Measurements from ENCODE around the gene ZNF688.

The ZNF688 gene

DNA sequence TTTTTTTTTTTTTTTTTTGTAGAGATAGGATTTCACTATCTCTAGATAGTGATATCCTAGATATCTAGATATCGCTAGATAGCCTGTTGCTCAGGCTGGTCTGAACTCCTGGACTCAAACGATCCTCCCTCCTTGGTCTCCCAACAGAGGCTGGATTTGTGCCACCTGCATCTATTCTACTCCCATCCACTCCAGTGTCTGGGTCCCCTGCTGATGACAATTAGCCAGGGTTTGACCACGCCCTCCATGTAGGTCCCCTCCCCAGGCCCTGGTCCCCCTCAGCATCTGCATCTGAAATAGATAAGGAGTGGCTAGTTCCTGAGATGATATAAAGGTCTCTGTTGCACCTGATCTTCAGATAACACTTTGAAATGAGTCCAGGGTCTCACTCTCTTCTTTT lies 2.2 kb downstream of the ZNF688 start:
- TF ChIP-seq CTCF (conservative IDR thresholded peaks at IDR 0.05; ENCODE audit: low read length) = no peak
- no peak for DNase-seq (ENCODE audit: low read depth)
- H3K4me3 ChIP-seq (ENCODE audit: low read length) = no peak overlapping the region

DNA sequence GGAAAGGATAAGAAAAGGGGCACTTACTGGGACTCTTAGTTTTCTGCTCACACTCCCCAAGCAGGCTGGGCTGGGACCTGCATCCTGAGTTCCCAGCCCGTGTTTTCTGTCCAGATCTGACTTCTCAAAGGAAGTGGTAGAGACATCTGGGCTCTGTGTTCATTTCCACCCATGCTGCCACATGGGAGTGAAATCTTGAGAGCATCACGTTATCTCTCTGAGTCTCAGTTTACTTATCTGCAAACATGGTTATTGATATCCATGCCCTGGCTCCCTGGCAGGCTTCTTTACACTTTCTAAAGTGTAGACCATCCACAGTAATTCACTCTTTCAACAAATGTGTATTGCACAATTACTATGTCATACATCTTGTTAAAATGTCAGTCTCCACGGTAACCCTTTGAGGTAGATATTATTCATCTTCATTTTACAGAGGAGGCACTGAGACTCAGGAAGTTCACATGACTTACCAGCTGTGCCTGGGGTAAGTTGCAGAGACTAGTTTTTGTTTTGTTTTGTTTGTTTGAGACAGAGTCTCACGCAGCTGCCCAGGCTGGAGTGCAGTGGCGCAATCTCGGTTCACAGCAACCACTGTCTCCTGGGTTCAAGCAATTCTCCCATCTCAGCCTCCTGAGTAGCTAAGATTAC lies 3.4 kb downstream of the ZNF688 start:
- H3K4me3 ChIP-seq (ENCODE audit: low read length) = no peak overlapping the region
- peak; percentile 78 for DNase-seq (ENCODE audit: low read depth)
- TF ChIP-seq CTCF (conservative IDR thresholded peaks at IDR 0.05; ENCODE audit: low read length) = no peak

DNA sequence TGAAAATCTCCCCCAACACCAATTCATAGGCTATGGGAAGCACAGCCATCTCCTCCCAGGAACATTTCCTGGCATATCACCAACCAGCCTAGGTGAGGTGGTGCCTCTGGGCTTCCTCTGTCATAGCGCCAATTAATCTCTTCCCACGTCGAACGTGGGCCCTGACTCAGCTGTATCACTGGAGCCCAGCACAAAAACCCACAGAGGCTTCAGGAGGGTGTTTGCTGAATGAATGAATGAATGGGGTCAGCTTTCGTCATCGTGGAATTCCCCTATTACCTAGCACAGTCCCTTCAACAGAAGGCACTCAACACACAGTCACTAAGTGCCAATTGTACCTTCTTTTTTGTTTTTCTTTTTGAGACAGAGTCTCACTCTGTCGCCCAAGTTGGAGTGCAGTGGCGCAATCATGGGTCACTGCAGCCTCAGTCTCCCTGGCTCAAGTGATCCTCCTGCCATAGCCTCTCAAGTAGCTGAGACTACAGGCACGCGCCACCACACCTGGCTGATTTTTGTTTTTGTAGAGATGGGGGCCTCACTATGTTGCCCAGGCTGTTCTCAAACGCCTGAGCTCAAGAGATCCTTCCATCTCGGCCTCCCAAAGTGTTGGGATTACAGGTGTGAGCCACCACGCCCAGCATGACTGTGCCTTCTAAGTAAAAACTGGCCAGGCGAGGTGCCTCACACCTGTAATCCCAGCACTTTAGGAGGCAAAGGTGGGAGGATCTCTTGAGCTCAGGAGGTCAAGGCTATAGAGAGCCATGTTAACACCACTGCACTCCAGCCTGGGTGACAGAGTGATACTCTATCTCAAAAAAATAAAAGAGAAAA lies 4.1 kb downstream of the ZNF688 start:
- no peak overlapping the region for H3K4me3 ChIP-seq (ENCODE audit: low read length)
- no peak for TF ChIP-seq CTCF (conservative IDR thresholded peaks at IDR 0.05; ENCODE audit: low read length)
- no peak for DNase-seq (ENCODE audit: low read depth)

GRCh38 chr16:30566531-30566930 lies 5.0 kb downstream of the ZNF688 start:
- TF ChIP-seq CTCF (conservative IDR thresholded peaks at IDR 0.05; ENCODE audit: low read length) = no peak
- DNase-seq (ENCODE audit: low read depth) = no peak

DNA sequence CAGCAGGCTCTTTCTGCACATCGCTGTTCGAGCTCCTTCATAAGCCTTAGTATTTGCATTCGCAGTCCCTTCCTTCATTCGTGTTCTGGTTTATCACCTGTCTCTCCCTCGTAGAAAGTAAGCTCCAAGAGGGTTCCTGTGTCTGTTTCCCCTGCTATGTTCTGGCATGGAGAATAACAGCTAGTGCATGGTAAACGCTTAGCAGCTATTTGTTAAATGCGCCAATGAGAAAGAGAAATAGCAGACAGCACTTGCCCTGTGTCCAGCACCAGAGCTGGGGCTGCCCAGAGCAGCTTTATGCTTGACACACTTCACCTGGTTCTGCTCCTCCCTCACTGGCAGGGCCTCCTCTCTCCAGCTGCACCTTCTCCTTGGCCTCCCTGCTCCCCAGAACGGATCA lies 5.5 kb downstream of the ZNF688 start:
- no peak for TF ChIP-seq CTCF (conservative IDR thresholded peaks at IDR 0.05; ENCODE audit: low read length)
- DNase-seq (ENCODE audit: low read depth) = no peak
- H3K4me3 ChIP-seq (ENCODE audit: low read length) = no peak overlapping the region

More at GRCh38 chr16:30566531-30566930, 5.0 kb downstream of the ZNF688 start:
- no peak overlapping the region for H3K4me3 ChIP-seq (ENCODE audit: low read length)

GRCh38 chr16:30565526-30565925 lies 6.0 kb downstream of the ZNF688 start:
- no peak for TF ChIP-seq CTCF (conservative IDR thresholded peaks at IDR 0.05; ENCODE audit: low read length)
- no peak for DNase-seq (ENCODE audit: low read depth)
- no peak overlapping the region for H3K4me3 ChIP-seq (ENCODE audit: low read length)

GRCh38 chr16:30562021-30562420 lies 9.5 kb downstream of the ZNF688 start:
- no peak overlapping the region for H3K4me3 ChIP-seq (ENCODE audit: low read length)
- no peak for TF ChIP-seq CTCF (conservative IDR thresholded peaks at IDR 0.05; ENCODE audit: low read length)
- no peak for DNase-seq (ENCODE audit: low read depth)
